Measurements from ENCODE around the gene MACROD2.
"Not testable (repeated sequence)": the region's sequence is repeated elsewhere in the genome, so short reads cannot be mapped to it uniquely, and the experiment has no call there.

The MACROD2 gene

DNA sequence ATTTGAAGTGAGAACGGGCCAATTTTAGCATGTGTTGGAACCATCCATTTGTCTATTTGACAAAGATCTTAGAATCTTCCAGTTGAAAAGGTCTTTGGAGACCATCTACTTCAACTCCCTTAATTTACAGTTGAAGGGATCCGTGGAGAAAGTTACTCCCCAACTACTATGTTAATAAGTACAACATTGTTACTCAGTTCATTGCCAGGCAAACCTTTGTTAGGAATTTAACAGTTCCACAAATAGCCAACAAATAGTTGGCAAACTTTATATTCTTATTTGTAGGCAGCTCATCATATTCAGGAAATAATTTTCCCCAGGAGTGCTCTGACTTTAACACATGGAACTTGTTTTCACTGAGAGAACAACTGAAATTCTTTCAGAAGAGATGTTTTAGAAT, 423.1 kb downstream of the MACROD2 start:
- DNase-seq: no peak

DNA sequence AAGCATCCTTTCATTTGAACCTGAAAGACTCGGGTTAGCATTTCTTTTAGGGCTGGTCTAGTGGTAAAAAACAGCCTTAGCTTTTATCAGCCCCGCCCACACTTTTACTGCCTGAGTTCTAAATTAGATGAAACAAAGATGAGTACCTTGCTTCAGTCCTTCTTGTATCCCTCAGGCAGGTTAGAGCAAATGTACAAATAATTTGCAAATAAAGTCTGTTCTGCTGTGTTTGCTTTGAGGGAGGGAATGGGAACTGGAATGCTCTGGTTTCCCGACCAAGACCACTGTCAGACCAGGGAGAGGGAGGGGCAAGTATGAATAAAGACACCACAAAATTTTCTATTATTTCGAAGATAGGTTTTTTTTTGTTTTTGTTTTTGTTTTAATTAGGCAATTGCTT, 427.6 kb downstream of the MACROD2 start:
- DNase-seq: no peak

DNA sequence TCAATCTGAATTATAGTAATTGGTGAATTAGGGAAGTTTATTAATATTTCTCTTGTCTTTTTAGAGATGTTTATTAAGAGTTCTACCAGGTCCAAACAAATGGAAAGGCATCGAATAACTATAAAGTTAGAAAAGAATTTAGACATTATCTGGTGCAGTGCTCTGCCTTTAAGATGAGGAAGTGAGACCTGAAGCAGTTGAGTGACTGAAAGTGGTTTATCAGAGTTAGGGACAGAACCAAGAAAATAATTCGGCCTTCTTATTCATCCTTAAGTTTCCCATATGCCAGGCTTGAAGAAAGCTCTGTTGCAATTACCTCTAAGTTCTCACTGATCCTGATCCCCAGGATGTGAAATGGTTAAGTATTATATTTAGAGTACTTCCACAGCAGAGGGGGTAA, 436.3 kb downstream of the MACROD2 start:
- no peak for DNase-seq

DNA sequence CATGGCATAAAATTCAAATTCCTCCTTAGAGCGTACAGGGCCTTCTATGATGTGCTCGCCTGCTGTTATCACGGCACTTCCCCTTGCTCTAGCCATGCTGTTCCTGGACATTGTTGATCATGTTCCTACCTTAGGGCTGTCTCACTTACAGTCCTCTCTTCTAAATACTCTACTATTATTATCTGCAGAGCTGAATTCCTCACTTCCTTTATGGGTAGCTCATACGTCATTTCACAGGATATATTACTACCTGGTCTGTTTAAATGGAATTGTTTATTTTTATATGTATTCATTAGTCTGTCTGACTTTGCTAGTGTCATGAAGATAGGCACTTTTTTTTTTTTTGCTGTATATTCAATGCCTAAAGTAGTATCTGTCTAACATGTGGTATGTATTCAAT, 436.8 kb downstream of the MACROD2 start:
- no peak for DNase-seq

DNA sequence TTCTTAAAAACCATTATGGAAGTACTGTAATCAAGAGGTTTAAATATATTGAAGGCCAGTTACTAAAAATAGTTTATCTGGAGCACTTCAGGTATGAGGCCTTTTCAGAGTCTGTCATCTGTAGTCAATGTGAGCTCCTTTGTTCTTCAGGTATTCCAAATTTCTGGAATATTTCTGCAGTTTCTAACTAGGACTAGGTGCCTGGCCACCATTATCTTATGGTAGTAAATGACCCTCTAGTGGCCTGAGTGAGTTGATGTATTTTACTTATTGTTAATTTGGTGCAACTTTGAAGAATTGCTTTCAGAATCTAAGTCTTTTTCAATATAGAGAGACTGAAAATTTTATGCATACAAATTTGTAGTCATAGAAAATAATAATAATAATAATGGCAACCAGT, 437.3 kb downstream of the MACROD2 start:
- DNase-seq: no peak

DNA sequence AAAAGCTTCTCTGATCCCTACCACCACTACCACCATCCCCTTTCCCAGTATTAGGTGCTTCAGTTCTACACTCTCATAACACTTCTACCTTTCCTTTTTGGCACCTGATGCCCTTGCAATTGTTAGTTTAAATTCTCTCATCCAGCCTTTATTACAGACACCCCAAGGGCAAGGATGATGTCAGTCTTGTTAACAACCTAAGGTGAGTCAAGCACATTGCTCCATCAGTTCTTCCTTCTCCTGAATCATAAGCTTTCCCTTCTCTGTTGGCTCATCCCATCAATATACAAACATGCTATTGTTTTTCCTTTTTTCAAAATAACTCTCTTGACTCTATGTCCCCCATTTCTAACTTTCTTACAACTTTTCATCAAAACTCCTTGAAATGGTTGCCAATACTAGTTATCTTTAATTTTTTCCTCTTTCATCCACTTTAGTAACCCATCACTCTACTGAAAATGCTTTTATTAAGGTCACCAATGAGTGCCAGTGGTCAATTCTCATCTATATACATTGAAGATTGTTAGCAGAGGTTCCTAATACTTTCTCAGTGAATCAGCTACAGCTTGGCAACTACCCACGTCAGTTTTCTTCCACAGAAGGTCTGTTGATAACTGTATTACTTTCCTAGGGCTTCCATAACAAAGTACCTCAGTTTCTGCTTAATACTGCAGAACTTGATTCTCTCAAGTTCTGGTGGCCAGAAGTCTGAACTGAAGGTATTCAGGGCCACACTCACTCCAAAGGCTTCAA, 439.2 kb downstream of the MACROD2 start:
- DNase-seq: no peak

DNA sequence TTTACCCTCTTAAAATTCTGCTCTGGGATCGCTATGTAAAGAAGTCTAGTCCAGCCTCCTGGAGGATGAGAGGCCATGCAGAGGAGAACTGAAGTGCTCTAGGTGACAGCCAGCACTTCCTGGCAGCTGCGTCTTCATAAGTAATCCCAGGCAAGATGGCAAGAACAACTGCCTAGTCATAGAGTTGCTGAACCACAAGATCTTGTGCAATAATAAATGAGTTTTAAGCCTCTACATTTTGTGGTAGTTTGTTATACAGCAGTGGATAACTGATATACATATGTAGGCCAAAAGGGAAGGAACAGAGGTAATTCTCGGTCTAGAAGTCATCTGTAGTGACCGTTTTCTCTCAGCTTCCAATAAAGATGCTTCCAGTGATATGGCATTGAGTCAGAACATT, 445.9 kb downstream of the MACROD2 start:
- no peak for DNase-seq

DNA sequence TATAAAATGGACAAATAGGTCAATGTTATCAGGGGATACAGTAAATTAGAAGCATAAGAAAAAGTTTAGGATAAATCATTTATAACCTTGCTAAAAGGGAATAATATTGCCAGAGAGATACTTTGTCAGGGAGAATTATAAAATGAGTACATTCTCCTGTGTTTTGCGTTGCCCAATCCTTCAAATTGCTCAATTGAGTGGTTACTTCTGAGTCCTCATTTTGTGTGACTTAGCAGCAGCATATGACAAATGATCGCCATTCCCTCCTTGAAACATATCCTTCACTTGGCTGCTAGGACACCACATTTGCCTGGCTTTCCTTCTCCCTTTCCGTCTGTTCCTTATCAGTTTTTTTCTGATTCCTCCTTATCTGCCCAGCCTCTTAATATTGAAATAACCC, 448.8 kb downstream of the MACROD2 start:
- no peak for DNase-seq

DNA sequence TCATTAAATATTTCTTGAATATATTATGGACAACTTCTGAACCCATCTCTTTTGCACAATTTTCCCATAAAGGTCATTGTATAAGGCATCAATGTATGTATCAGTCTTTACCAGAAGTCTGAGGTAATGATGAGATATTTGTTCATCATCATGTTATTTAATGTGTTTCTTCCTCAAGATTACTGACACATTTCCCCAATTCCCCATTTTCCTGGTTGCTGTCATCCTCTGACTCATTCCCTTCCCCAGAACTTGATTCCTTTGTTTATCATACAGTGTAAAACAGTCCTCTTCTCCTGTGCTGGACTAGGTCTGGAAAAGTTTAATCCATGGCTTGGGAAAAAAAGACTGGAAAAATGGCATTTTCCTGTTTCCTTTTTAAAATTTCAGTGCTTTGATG, 450.0 kb downstream of the MACROD2 start:
- no peak for DNase-seq

DNA sequence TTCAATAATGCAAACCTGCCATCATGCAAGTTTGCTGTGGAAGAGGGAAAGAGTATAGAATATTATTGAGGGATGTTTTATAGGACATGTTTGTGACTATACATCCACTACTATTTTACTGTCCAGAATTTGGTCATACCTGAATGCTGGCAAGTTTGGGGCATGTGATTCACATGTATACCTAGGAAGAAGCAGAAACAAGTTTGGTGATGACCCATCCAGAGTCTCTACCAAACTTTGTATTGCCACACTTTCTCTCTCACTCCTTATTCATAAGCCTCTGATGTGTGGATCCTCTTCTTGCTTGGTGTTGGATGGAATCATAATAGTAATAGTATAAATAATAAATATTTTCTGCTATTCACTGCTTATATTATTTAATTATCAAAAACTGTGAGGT, 450.6 kb downstream of the MACROD2 start:
- DNase-seq: no peak

DNA sequence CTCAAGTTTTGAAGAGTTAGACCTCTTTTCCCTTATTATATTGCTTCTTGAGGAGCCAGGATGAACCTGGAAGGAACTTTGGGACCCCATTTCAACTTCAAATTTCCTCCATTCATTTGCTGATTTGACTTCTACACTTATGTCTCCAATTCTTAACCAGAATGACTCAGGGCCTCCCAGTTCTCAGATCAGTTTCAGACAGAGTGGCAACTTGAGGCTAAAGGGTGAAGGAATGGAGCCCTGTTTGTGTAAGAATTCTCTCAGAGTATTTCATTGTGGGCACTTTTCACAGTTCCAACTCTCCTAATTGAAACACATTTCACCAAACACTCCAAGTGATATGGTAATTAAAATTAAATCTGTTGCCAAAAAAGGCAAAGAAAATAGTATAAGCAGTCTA, 451.1 kb downstream of the MACROD2 start:
- DNase-seq: no peak

DNA sequence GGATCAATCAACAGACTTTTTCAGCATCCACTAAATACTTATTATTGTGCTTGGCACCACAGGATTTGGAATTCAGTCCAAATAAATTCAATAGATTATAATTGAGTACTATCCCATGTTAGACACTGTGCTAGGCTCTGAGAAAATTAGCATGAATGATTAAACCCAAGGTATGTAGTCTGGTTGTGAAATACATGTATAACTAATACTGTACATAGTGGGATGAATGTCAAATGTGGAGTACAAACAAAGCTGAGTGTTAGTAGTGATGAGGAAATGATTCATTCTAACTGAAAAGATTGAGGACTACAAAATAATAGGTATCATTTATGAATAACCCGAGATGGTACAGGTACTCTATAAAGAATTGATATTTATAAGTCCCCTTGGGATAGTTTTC, 454.0 kb downstream of the MACROD2 start:
- no peak for DNase-seq

DNA sequence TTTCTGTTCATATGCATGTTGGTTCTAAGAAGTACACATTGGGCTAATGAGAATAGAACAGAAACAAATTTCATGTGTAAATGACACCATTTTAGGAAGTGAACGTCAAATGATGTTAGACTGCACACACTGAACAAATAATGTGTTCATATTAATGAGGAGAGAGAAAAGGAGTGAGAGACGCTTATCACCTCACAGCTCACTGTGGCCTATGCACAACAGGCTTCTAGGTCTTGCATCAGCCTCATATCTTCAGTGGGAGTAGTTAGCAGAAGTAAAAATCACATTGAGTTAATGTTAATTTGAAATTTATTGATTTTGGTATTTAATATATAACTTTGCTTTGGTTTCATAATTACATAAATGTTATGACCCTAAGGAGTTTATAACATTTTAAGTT, 454.9 kb downstream of the MACROD2 start:
- DNase-seq: no peak

DNA sequence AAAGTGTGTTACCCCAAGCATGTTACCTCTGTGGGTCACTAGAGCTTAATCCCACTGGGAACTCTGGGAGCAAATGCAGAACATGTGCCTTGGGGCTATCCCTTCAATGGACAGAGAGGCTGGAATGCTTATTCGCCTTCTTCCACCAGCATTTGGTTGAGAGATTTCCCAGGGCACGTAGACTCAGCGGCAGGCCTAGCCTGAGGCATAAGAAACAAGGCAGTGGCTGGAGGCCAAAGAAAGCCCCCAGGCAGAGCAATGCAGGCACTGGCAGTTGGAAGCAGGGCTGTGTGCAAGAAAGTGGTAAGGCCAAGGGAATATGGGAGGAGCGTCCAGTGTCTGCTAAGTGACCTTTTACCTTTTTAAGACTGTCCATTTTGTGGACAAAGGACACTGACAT, 456.1 kb downstream of the MACROD2 start:
- DNase-seq: no peak

DNA sequence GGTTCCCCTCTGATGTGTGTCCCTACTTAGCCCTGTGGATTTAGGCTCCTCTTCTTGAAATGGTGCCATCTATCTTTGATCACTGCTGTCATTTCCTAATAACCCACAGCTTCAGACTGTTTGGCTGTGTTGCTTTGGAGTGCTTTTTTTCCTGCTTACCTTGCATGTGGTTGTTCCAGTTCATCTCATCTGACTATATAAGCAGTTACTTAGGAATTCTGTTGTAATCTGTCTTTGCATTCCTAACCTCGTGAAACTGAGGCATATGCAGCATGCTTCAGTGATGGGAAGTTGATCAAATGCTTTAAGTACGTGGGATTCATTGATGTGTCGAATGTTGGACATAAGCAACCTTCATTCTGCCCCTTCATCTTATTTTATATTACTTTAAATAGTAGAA, 457.9 kb downstream of the MACROD2 start:
- DNase-seq: no peak

DNA sequence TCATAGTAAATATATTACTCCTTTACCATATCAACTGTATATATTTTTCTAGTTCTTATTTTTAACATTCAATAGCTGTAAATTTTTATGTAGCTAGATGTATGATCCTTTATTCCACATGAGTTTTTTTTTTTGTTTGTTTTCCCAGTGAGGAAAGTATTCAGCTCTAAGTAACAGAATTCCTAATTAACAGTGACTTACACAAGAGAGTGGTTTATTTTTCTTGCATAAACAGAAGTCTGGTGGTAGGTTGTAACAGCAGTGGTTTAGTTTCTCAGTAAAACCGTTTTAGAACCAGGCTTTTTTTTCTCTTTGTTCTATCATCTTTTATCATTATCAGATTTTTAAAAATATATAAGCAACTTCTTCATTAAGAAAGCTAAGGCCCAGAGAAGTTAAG, 459.0 kb downstream of the MACROD2 start:
- DNase-seq: no peak

DNA sequence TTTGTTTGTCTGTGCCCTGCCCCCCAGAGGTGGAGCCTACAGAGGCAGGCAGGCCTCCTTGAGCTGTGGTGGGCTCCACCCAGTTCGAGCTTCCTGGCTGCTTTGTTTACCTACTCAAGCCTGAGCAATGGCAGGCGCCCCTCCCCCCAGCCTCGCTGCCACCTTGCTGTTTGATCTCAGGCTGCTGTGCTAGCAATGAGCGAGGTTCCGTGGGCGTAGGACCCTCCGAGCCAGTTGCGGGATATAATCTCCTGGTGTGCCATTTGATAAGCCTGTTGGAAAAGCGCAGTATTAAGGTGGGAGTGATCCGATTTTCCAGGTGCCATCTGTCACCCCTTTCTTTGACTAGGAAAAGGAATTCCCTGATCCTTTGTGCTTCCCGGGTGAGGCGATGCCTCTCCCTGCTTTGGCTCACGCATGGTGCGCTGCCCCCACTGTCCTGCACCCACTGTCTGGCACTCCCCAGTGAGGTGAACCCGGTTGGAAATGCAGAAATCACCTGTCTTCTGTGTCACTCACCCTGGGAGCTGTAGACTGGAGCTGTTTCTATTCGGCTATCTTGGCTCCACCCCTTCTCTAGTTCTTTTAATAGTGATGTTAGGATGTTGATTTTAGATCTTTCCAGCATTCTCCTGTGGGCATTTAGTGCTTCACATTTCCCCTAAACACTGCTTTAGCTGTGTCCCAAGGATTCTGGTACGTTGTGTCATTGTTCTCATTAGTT, 471.9 kb downstream of the MACROD2 start:
- DNase-seq: not testable (repeated sequence)

DNA sequence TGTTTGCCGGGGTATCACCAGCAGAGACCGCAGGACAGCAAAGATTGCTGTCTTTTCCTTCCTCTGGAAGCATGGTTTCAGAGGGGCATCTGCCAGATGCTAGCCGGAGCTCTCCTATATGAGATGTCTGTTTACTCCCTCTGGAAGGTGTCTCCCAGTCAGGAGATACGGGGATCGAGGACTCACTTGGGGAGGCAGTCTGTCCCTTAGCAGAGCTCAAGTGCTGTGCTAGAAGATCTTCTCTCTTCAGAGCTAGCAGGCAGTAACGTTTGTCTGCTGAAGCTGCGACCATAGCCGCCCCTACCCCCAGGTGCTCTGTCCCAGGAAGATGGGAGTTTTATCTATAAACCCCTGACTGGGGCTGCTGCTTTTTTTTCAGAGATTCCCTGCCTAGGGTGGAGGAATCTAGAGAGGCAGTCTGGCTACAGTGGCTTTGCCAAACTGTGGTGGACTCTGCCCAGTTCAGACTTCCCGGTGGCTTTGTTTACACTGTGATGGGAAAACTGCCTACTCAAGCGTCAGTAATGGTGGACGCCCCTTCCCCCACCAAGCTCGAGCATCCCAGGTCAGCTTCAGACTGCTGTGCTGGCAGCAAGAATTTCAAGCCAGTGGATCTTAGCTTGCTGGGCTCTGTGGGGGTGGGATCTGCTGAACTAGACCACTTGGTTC, 475.0 kb downstream of the MACROD2 start:
- no peak for DNase-seq

DNA sequence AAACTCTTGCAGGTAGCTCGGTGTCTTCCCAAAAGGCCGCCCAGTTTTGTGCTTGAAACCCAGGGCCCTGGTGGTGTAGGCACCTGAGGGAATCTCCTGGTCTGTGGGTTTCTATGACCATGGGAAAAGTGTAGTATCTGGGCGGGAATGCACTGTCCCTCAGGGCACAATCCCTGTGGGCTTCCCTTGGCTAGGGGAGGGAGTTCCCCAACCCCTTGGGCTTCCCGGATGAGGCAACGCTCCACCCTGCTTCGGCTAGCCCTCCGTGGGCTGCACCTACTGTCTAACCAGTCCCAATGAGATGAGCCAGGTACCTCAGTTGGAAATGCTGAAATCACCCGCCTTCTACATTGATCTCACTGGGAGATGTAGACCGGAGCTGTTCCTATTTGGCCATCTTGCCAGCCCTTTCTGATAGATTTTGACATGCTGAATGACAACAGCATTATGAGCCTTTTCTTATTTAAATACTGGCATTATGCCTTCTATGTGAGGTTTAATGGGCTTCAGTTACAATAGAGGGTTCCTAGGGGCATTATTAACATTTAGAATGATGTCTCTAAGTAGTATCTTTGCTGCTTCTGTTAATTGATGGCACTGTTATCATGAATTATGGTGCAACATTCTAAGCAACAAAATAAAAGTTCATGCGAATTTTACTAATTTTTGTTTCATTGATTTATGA, 475.8 kb downstream of the MACROD2 start:
- no peak for DNase-seq

DNA sequence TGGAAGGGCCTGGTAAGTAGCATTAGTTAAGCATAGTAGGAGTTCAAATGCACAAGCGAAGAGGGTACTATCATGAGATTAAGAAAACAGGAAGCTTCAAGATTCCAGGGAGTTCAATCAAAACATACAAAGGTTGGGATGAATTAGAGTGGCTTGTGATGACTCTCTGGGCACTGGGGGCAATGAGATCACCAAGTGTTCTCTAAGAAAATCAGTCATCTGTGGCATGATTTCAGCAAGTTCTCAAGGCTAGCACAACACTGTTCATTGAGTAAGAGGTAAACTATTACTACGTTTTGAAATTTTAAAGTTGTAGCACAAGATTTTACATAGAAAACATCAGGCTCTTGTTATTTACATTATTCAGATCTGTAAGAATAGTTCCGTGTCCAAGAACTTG, 481.8 kb downstream of the MACROD2 start:
- DNase-seq: no peak

DNA sequence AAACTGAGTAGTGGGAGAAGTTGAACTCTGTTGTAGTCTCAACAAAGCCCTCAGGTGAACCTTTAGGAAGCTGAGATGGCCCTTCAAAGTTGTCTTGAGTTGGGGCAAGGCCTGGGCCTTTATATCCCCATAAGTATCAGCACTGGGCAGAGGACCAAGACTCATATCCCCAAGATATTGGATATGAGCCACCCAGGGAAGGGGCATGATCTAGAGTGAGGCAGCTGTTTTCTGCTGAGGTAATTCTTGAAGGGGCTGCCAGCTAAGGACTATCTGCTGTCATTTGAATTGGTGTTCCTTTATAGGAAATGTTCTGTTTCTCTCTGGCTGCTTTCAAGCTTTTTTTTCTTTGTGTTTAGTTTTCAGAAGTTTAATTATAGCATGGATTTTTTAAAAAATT, 482.8 kb downstream of the MACROD2 start:
- DNase-seq: no peak

DNA sequence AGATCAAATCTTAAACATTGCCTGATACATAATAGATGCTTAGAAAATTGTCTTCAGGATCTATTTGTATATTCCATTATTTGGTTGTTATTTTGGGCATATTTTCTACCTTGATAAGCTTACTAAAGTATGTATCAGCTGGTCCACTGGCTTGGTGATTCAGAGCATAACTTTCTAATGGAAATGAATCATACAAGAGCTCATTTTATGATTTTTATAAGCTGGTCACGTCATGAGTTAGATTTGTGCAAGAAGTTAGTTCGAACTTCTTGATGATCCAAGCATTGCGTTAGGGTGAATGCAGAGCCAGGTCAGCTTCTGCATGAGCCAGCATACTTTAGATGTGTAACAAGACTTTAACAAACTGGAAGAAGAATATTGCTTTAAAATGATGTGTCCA, 486.5 kb downstream of the MACROD2 start:
- no peak for DNase-seq

DNA sequence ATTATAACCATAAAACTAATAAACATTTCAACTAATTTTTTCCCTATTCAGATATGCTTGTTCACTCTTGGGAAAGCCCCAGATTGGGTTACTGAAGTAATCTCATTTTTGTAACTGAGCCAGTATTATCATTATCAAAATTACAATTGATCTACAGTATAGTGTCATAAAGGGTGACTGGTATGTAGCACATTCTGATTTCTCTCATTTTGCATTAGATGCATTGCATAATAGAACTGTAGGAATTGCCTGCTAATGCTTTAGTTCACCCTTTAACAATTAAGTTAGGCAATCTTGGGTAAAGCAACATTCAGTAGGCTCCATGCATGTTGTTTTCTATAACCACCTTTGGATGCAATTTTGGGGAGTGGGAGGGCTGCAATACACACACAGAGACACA, 492.9 kb downstream of the MACROD2 start:
- DNase-seq: no peak
